DND-41 (cell line): Measurements from ENCODE around the gene EIF4G3.
A peak's percentile ranks its signal among the peaks of the same experiment; 100 is the strongest.

Source experiments
- ATAC-seq: fragments of 200-7000 bp; cut with Tn5 transposase; 3 replicates; pipeline ENCODE4 v1.9.1; 2021; ENCODE audit warnings: low read depth; ENCODE audit not compliant: insufficient read depth
- DNase-seq: peaks from one replicate; pipeline ENCODE4 v3.0.0-alpha.2; 2020
- H2AFZ ChIP-seq: 2 replicates; pipeline ENCODE4 v1.6.0; 2012; ENCODE audit warnings: low read depth, low read length
- H3K27ac ChIP-seq: 2 replicates; pipeline ENCODE4 v1.5.1; 2012; ENCODE audit warnings: low read length, inconsistent platforms
- H3K27me3 ChIP-seq: fragments of 200-600 bp; sonication (generic); 2 replicates; pipeline ENCODE4 v1.6.0; 2012; ENCODE audit warnings: low read length, mild to moderate bottlenecking, inconsistent platforms; ENCODE audit not compliant: insufficient read depth, poor library complexity
- H3K36me3 ChIP-seq: 2 replicates; pipeline ENCODE4 v1.5.1; 2012; ENCODE audit warnings: low read length, inconsistent platforms; ENCODE audit not compliant: insufficient read depth
- H3K4me1 ChIP-seq: 2 replicates; pipeline ENCODE4 v1.5.1; 2012; ENCODE audit warnings: mild to moderate bottlenecking, low read length; ENCODE audit not compliant: insufficient read depth
- H3K4me2 ChIP-seq: 2 replicates; pipeline ENCODE4 v1.6.0; 2012; ENCODE audit warnings: mild to moderate bottlenecking, moderate library complexity, low read length, inconsistent platforms; ENCODE audit not compliant: insufficient read depth
- H3K4me3 ChIP-seq, 2 experiments: fragments of 200-600 bp in 1 of 2; shearing (Covaris generic) in 1 of 2; 2 replicates each; pipeline ENCODE4 v1.5.1; 2012 to 2016; ENCODE audit warnings: inconsistent platforms in 2 of 2, low read length in 2 of 2, mild to moderate bottlenecking in 2 of 2, low read depth in 1 of 2, moderate library complexity in 1 of 2
- H3K79me2 ChIP-seq: 2 replicates; pipeline ENCODE4 v1.6.0; 2012; ENCODE audit warnings: low read length, inconsistent platforms; ENCODE audit not compliant: insufficient read depth
- H3K9ac ChIP-seq: 2 replicates; pipeline ENCODE4 v1.6.0; 2012; ENCODE audit warnings: low read depth, mild to moderate bottlenecking, inconsistent platforms, low read length, moderate library complexity
- H3K9me3 ChIP-seq: 2 replicates; pipeline ENCODE4 v1.5.1; 2012; ENCODE audit warnings: low read length, moderate library complexity, mild to moderate bottlenecking, inconsistent platforms; ENCODE audit not compliant: insufficient read depth, severe bottlenecking
- H4K20me1 ChIP-seq: 2 replicates; pipeline ENCODE4 v1.6.0; 2012; ENCODE audit warnings: low read length; ENCODE audit not compliant: insufficient read depth
- CTCF ChIP-seq: IDR thresholded peaks from 2 replicates; pipeline ENCODE4 v1.5.1; 2012; ENCODE audit warnings: borderline replicate concordance, low read length, moderate library complexity, mild to moderate bottlenecking; ENCODE audit not compliant: poor library complexity, severe bottlenecking; ENCODE audit errors: extremely low read depth
- EZH2 ChIP-seq: IDR thresholded peaks from 3 replicates; pipeline ENCODE4 v1.6.1; 2012; ENCODE audit warnings: borderline replicate concordance, low read depth, mild to moderate bottlenecking, moderate library complexity, low read length, inconsistent platforms; ENCODE audit not compliant: severe bottlenecking

EIF4G3 gene

GRCh38 chr1:21175670-21176581 lies 771 bp downstream of the EIF4G3 start:
- no peaks in the 10 kb centered on the region for H3K9me3 ChIP-seq
- H3K4me1 ChIP-seq = peaks cover 31% of the 10 kb centered on the region
- peak overlapping the region; percentile 75 for H2AFZ ChIP-seq
- peaks cover 5% of the 10 kb centered on the region for H3K36me3 ChIP-seq
- TF ChIP-seq CTCF = no peak
- TF ChIP-seq EZH2 = no peak
- peaks cover 25% of the 10 kb centered on the region for H4K20me1 ChIP-seq
- peaks cover 51% of the 10 kb centered on the region for H3K79me2 ChIP-seq
- peak overlapping the region; percentile 65 for H3K27ac ChIP-seq
- peak; percentile 39 for ATAC-seq
- no peaks in the 10 kb centered on the region for H3K27me3 ChIP-seq
- peak overlapping the region; percentile 69 to 92; a peak in 3 of 4 replicates for H3K4me3 ChIP-seq
- peak overlapping the region; percentile 91 for H3K9ac ChIP-seq
- peak overlapping the region; percentile 79 for H3K4me2 ChIP-seq
- DNase-seq = peak; percentile 45

- DNase-seq (peak; percentile 65), ATAC-seq (peak; percentile 27)
- TF ChIP-seq CTCF (no peak), EZH2 (no peak)
- Histone ChIP-seq H3K36me3 (peaks cover 9% of the 10 kb centered on the region), H3K27ac (peak overlapping the region; percentile 65), H3K9ac (peak overlapping the region; percentile 91), H3K4me2 (peak overlapping the region; percentile 79), H3K27me3 (no peaks in the 10 kb centered on the region), H4K20me1 (peaks cover 25% of the 10 kb centered on the region), H3K79me2 (peaks cover 57% of the 10 kb centered on the region), H3K4me3 (peak overlapping the region; percentile 69 to 92; a peak in 3 of 4 replicates), H3K9me3 (no peaks in the 10 kb centered on the region), H2AFZ (no peak overlapping the region), H3K4me1 (peaks cover 31% of the 10 kb centered on the region)
Observed at GRCh38 chr1:21175324-21175669, 1.4 kb downstream of the EIF4G3 start.

GRCh38 chr1:21174654-21175323 lies 1.9 kb downstream of the EIF4G3 start:
- peak overlapping the region; percentile 91; the same call in 1 of the 2 replicates for H3K9ac ChIP-seq
- H3K27ac ChIP-seq = peak overlapping the region; percentile 65; the same call in 1 of the 2 replicates
- H3K4me1 ChIP-seq = peaks cover 31% of the 10 kb centered on the region
- ATAC-seq (no peak), DNase-seq (no peak)
- H3K9me3 ChIP-seq = no peaks in the 10 kb centered on the region
- H3K36me3 ChIP-seq = peaks cover 13% of the 10 kb centered on the region
- H3K27me3 ChIP-seq = no peaks in the 10 kb centered on the region
- peaks cover 27% of the 10 kb centered on the region for H4K20me1 ChIP-seq
- H3K4me3 ChIP-seq = peak overlapping the region; percentile 69 to 92; a peak in 3 of 4 replicates
- H3K4me2 ChIP-seq = peak overlapping the region; percentile 79
- H2AFZ ChIP-seq = no peak overlapping the region
- peaks cover 61% of the 10 kb centered on the region for H3K79me2 ChIP-seq
- TF ChIP-seq EZH2 (no peak), CTCF (no peak)
